GM19468 (cell line): ENCODE results near the gene RECQL.
"Not testable (repeated sequence)": the region's sequence is repeated elsewhere in the genome, so short reads cannot be mapped to it uniquely, and the experiment has no call there.

Experiments used
- ATAC-seq: cut with Tn5 transposase; IDR thresholded peaks from one replicate; pipeline ENCODE4 v1.9.1; 2021; ENCODE audit warnings: mild to moderate bottlenecking, moderate library complexity, moderate number of reproducible peaks; ENCODE audit not compliant: unreplicated experiment; ENCODE audit errors: extremely low read depth

The RECQL gene

DNA sequence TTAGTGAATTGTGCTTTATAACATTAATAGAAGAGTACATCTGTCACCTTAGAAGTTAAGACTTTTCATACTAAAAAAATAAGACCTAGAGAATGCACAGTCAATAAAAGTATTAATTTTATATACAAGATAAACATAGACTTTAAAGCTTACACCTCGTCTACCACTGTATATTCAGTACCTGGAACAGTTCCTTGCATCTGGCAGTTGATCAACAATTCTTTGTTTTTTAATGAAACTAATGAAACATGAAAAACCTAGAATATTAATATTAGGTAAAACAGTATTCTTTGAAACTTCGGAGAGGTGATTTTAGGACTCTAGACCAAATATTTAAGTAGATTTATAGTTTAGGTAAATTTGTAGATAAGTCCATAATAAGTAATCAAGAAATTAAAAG is 4.5 kb upstream of the RECQL start:
- ATAC-seq: no peak

DNA sequence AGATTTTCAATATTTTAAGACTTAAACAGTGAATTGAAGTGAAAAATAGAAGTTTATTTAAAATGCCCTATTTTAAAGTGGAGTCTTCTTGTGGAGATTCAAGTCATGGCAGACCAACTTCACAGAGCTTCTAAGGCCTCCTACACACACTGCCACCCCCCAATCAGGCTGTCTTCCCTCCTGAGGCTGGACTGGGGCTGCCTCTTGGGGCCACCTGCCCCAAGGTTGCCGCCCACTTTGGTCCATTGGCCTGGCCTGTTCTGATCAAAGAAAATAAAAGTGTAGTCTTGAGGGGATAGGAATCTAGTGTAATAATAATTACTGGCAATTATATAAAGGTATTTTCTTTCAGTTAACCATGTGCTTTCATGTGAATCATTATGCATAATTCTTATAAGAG is 1.4 kb upstream of the RECQL start:
- no peak for ATAC-seq

GRCh38 chr12:21502164-21502496 is 695 bp upstream of the RECQL start:
- ATAC-seq: no peak

GRCh38 chr12:21500786-21501257 is 613 bp downstream of the RECQL start:
- ATAC-seq: no peak

DNA sequence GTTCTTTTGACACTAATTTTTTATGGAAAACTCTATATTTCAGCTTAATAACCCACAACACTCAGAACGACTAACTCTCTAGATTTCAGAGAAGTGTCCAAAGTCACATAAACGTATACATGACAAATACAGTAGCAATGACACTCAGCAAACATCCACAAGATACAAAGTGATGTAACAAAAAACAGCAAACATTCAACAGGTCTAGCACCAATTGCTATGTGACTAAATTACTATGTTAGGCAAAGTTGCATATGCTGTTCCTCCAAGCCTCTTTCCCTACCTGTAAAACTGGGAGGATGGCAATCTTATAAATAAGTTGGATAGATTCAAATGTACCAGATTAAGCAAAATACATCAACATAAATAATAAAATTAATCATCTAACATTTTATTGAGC is 1.7 kb downstream of the RECQL start:
- no peak for ATAC-seq

DNA sequence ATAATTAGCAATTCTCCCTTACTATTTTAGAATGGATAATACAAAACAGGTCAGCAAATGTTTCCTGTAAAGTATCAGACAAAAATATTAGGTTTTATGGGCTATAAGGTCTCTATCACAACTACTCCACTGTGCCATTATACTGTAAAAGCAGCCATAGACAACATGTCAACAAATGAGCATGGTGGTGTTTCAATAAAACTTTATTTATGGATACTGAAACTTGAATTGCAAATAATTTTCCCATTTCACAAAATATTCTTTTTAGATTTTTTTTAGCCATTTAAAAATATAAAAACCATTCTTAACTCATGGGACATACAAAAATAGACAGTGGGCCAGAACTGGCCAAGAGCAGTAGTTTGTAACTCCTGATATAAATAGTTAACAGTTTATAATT is 15.4 kb downstream of the RECQL start:
- ATAC-seq: no peak

DNA sequence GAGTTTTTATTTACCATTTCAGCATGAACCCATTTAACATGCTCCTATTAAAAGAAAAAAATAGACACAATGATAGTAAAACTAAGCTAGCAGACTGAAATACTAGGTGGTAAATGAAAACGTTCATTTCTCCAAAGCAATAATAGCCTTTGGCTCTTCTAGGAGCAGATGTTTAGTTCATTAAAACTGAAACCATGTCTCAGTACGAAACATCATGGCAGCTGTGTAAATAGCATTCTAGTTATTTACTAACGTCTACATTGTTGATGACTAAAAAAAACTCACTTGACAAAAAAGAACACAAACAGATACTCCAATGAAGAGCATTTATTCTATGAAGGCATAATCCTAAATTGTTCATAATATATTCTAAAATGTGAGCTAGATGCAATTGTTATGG is 17.9 kb downstream of the RECQL start:
- ATAC-seq: no peak

GRCh38 chr12:21478756-21479455 is 22.5 kb downstream of the RECQL start:
- no peak for ATAC-seq

GRCh38 chr12:21476949-21477348 is 24.5 kb downstream of the RECQL start:
- ATAC-seq: no peak

GRCh38 chr12:21475552-21475951 is 25.9 kb downstream of the RECQL start:
- ATAC-seq: no peak

DNA sequence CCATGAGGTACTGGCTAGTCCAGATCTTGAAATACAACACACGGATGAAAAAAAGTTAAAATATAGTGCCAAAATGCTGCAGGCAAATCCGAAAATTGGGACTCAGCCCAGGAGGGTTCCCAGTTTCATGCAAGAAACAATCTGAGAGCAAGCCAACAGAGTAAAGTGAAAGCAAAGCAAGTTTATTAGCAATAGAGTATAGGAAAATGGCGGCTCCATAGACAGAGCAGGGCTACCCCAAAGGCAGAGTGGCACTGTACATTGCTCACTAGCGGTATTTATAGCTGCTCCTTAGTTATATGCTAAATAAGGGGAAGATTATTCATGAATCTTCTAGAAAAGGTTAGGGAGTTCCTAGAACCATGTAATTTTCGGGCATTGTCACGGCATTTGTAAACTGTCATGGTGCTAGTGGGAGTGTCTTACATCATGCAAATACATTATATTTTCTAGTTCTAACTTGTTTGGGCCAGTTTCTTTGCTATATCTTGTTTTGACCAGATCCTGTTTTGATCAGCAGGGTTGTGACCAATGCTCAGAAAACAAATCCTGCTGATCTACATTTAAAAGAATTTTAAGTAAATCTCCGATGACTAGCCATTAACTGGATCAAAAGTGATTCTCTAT is 29.1 kb downstream of the RECQL start:
- no peak for ATAC-seq

- ATAC-seq: no peak
Measured at GRCh38 chr12:21471294-21471693, 30.1 kb downstream of the RECQL start.

- not testable (repeated sequence) for ATAC-seq
Measured at GRCh38 chr12:21467334-21467733, 34.1 kb downstream of the RECQL start.

DNA sequence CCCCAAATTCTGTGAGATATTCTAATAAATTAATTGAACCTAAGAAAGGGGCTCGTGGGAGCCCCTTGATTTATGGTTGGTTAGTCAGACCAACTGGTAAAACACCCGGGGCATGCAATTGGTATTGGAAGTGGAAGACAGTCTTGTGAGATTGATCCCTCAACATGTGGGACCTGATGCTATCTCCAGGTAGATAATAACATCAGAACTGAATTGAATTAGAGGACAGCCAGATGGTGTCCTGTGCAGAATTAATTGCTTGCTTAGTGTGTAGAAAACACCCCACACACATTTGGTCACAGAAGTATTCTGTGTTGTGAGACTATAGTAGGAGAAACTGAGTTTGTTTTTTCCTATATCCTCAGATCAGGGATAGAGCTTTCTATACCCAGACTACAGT is 42.0 kb downstream of the RECQL start:
- no peak for ATAC-seq

DNA sequence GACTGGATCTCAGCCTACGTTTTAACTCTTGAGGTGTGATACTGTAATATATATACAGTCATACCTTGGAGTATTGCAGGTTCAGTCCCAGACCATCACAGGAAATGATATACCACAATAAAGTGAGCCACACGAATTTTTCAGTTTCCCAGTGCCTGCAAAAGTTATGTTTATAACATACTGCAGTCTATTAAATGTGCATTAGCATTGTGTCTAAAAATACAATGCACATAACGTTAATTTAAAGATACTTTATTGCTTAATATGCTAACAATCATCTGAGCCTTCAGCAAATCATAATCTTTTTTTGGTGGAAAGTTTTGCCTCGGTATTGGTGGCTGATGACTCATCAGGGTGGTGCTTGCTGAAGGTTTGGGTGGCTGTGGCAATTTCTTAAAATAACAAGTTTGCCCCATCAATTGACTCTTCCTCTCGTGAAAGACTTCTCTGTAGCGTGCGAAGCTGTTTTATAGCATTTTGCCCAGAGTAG is 45.1 kb downstream of the RECQL start:
- no peak for ATAC-seq

GRCh38 chr12:21453312-21453852 is 48.1 kb downstream of the RECQL start:
- peak; percentile 24 for ATAC-seq

GRCh38 chr12:21451529-21451928 is 49.9 kb downstream of the RECQL start:
- no peak for ATAC-seq

GRCh38 chr12:21444193-21445146 is 57.0 kb downstream of the RECQL start:
- no peak for ATAC-seq

DNA sequence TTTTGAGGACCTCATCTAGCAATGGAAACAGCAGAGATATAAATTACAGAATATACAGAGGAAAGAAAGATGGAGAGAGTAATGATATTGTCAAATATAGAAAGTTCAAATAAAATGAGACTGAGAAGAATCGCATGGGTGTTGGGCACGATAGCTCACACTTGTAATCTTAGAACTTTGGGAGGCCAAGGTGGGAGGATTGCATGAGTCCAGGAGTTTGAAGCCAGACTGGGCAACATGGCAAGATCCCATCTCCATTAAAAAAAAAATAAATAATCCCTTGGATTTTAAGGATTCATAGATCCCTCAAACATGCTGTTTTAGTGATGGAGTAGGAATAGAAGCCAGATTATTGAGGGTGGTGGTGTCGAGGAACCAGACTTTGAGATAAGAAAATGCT is 62.1 kb downstream of the RECQL start:
- no peak for ATAC-seq

DNA sequence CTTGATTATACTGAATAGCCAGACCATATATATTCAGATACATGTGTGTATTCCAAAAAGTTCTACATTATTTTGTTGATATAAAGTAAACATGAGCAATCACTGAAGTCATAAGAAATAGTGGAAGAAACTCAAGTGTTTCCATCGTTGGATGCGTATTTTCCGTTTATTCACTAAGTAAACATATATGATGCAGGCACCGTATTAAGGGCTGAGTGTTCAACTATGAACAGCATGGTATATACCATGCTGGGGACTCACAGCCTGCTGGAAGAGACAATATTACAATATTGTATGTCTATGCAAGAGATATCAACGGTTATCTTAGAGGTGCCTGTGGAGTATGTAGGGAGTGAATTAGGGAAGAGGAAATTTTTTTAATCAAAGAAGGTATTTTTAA is 62.8 kb downstream of the RECQL start:
- no peak for ATAC-seq

- ATAC-seq: no peak
Measured at GRCh38 chr12:21434699-21435098, 66.7 kb downstream of the RECQL start.
